GM21381 (cell line): ENCODE measurements around the gene SARM1.
A peak's percentile ranks its signal among the peaks of the same experiment; 100 is the strongest.

ENCODE experiments used
- ATAC-seq: cut with Tn5 transposase; IDR thresholded peaks from one replicate; pipeline ENCODE4 v1.9.1; 2021; ENCODE audit warnings: mild to moderate bottlenecking, moderate library complexity; ENCODE audit not compliant: unreplicated experiment

The SARM1 gene

DNA sequence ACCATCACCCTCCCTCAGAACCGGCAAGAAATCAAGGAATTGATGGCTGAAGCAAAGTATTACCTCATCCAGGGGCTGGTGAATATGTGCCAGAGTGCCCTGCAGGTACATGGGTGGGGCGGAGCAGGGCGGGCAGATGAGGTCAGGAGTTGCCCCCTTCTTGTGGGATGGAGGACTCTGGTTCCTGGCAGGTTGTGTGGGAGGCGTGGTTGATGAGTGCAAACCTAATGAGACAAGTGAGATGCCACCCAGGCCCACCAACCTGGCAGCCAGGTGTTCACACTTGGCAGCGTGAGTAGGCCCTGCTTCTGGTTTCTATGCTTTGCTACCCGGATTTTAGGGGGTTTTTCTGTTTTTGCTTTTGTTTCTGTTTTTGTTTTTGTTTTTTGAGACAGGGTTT lies 31.1 kb upstream of the SARM1 start:
- no peak for ATAC-seq

DNA sequence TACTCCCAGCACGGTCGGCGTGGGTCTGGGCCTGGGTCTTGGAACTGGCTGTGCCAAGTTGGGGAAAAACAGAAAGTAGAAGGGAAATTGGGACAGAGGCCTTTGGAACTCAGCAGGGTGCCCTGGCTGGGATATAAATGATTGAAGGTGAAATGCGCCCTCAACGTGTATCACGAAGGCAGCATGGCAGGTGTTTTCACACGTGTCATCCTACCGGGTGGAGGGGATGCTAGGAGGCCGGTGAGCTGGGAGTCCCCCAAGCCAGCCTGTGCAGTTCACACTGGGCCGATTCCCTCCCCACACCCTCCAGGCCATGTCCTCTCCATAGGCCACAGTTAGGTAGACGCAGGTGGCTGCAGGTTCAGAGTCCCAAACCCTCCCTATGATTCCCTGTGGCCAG lies 30.0 kb upstream of the SARM1 start:
- no peak for ATAC-seq

DNA sequence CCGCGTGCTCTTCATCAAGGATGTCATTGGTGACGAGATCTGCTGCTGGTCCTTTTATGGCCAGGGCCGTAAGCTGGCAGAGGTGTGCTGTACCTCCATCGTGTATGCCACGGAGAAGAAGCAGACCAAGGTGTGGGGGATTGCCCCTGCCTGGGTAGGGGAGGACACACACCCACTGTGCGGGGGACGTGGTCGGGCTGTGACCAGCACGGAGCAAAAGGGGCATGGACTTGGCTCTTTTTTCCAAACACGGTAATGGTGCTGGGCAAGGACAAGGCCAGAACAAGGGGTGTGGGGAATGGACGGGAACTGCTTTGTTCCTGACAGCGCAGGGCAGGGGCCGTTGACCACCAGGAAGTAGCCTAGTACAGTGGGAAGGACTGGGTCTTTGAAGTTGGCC lies 29.2 kb upstream of the SARM1 start:
- ATAC-seq, result no peak

DNA sequence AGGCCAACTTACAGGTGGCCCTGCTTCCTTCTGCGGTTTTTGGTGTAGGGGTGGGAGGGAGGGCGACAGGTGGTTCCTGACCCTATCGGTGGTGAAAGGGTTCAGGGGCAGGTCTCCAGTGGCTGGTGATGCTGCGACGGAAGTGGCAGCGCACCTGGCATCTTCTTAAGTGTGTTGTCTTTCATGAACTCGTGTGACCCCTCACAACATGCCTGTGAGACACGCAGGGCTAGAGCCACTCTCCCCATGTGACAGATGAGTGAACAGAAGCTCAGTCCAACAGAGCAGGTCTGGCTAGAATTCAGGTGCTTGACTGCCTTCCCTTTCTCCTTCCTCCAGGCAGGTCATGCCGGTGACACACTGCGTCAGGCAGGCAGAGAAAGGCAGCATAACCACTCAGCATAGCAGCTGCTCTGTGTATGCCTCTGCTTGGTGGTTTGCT lies 28.0 kb upstream of the SARM1 start:
- ATAC-seq, result no peak

DNA sequence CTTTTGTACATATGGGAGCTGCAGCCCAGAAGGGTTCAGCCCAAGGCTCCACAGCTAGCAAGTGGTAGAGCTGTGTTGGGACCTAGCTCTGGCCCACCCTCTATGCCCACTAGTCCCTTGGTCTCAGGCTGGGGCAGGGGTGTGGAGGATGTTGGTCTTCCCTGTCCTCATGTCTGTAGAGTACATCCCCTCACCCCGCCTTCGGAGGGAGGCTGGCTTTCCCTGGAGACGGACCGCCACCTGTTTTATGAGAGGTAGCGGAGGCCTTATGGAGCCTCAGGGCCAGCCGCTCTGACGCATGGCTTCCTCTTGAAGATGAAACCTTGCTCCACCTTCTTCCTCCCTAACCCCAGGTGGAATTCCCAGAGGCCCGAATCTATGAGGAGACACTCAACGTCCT lies 27.5 kb upstream of the SARM1 start:
- no peak for ATAC-seq

DNA sequence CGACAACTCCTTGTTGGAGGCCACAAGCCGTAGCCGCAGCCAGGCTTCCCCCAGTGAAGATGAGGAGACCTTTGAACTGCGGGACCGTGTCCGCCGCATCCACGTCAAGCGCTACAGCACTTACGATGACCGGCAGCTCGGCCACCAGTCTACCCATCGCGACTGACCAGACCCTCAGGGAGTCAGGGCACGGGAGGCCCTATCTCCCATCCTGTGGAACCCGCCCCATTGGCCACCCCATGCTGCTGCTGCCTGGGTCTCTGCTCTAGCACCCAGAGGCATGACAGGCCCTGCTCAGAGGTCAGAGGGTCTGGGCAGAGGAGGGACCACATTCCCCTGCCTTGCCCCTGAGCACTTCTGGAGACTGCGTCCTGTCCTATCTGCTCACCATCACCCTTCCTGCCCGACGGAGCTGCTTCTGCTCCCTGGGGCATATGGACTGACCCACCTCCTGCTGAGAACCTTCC lies 27.0 kb upstream of the SARM1 start:
- ATAC-seq, result no peak

DNA sequence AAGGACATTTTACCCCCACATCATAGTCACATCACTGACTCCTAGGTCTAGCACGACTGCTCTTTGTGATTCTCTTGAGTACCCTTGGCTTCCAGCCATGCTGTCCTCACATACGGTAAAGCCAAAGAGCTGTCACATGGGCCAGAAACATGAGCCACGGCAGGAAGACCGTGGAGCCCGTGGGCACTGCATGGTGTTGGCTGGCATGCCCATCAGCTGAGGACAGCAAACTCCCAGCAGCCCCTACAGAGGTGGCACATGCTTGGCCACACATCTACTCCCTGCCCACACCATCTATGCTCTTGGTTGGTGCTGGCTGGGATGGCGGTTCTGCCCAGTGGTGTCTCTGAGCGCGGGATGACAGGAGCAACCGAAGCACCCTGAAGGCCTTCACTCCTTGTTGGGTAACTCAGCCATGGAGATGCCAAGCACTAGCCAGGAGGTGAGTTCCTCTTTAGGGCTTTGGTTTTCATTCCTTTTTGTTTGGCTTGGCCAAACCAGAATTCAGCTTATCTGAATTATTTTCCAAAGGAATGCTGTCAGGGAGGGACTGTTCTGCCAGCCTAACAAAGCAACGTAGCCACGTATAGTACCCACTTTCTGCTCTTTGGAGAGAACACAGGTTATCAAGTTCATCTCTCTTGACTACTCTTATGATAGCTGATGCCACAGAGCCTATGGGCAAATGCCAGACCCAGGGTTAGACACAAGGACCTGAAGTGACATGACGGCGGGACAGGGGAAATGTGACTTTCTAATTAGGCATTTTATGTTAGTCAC lies 25.9 kb upstream of the SARM1 start:
- ATAC-seq, result no peak

DNA sequence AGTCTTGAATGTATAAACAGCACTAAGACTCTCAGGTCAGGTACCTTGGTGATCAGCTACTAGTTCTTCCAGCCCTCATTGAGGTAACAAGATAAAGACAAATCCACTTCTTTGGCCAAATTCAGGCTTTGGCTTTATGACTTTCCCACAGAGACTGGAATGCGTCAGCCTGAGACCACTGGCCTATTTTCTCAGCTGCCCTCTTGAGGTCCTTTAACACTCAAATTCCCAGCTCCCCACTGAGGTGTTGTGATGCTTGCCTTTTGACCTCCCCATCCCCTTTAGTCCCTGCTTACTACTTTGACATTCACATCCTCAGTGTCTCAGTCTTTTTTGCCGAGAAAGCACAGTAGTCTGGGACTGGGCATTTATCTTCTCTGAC lies 25.3 kb upstream of the SARM1 start:
- ATAC-seq, result no peak

DNA sequence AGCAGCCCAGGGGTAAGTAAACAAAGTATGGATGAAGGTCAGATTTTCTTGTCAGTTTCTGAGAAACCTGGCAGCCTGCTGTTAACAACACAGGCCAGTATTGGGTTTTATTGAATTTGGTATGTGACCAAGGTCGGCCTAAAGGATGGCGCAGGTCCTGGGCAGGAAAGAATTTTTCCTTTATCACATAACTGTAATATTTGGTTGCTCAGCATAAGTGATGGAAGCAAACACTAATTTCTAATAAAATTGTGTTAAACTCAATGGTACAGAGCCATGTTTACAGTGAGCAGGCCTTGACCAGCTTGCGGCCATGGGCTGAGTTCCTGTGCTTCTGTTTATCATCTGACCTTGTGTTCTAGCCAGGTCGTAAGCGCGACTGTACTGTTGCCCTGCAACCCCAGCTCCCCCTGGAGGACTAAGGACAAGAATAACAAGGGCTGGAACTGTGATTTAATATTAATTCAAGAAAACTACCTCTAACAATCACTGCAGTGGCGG lies 24.7 kb upstream of the SARM1 start:
- ATAC-seq, result no peak

DNA sequence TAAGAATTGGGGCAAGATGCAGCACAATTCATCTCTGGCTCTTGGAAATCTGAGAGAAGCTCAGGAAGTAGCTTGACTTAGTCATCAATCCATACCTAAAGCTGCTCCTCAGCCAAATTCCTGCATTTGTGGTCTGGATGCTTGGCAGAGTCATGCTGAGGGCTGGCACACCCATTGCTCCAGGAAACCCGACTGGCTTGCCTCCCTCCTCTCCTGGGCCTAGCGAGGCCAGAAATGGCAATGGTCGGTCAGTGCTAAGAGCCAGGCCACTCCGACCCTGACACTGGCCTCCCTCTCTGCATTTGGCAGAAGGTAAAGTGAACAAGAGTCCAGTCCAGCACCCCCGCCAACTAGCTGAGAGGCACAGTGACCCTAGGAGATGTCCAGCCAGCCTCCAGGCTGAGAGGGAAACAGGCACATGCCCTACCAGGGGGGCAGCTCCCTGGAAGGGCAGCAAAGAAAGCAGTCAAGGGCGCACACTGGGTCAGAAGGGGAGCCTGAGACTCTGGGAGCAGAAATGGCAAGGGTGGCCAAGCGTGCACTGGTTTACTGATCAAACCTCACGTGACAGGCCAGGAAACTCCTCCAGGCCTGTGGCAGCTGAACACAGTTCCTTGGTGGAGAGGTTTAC lies 24.1 kb upstream of the SARM1 start:
- no peak for ATAC-seq

DNA sequence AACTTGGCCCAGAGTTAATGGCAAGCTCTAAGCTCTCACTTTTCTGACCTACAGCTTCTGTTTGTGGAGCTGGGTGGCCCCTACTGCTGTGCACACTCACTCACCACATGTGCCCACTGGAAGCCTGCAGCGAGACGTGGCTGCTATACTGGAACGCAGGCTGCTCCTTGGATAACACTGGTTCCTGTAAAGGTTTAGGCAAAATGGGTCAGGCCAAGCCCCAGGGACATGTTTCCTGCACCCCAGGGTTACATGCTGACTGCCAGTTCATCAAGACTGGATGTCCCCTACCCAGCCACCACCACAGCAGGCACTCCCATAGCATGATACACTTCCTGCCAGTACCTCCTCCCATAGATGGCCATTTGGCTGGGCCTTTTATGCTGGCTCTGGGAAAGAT lies 22.5 kb upstream of the SARM1 start:
- ATAC-seq, result no peak

DNA sequence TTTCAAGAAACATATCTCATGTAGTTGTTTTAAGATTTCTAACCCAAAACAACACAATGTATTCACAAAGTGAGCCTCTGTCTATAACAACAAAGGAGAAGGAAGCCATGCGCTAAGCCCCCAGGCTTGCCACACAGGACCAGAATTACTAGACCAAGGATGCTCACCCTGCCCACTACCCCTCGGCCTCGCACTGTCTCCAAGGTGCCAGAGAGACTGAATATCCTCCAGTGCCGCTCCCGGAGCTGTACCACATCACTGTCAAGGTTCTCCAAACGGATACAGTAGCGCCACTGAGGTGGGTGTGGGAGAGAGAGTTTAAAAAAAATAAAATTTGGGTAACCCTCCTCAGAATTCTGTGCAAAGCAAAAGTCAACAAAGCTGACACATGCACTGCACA lies 21.2 kb upstream of the SARM1 start:
- ATAC-seq, result no peak

DNA sequence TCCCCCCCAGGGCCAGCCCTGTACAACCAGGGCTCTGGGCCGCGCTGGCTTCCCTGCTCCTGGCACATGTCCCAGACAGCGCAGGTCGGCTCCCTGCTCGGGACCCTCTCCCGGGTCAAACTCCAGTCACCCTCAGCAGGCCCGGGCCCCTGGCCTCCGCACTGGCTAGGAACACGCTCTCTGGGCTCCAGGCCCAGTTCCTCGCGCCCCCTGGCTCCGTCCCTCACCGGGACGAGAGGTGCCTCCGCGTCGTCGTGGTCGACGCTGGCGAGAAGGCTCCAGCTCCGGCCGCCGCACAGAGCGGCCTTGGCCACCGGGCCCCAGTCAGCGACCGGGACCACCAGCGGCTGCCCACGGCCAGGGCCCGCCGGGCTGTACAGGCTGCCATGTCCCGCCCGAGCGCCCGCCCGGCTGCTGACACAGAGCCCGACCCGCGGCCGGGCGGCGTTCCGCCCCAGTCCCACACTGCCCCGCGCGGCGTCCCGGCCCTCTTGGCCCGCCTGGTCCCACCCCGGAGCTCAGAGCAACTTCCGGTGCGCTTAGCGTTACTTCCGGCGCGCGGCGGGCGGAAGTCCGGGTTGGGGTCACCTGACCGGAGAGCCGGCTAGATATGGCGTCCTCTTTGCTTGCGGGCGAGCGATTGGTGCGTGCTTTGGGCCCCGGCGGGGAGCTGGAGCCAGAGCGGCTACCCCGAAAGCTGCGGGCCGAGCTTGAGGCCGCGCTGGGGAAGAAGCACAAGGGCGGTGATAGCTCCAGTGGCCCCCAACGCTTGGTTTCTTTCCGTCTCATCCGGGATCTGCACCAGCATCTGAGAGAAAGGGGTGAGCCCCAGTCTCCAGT lies 14.2 kb upstream of the SARM1 start, which contains the start of gene POLDIP2:
POLDIP2 (minus strand) TSS at position 467 of the 840 bp plus-strand sequence; CDS start at position 388, 79 bp downstream.
- ATAC-seq, result peak; percentile 97

DNA sequence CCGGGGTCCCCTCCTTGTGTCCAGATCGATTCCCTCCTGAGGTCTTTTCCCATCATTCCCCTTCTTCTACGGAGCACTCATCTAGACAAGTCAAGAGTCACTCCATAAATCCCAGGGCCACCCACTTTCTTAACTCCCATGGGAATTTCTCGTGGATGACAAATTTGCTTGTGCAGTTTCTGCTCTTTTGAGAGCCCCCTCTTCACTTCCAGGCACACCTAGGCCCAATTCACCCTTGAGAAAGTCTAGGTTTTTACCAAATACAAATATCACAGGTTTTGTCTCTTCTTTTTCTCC lies 13.6 kb upstream of the SARM1 start:
- no peak for ATAC-seq

DNA sequence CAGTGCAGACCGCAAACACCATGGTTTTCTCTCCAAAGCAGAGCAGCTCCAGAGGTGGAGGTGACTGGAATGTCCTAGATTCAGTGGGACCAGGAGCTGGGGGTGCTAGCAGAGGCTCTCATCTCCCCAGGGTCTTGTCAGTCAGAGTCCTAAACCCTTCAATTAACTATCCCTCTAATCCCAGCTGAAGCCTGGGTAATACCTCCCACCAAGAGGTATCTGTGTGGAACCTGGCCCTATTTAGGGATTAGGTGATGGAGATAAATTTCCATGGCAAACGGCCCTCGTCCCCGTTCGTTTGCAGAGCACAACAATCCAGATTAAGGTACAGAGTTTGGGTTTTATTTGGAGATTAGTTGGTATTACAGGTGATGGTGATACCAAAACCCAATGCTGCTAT lies 8.3 kb upstream of the SARM1 start:
- no peak for ATAC-seq

DNA sequence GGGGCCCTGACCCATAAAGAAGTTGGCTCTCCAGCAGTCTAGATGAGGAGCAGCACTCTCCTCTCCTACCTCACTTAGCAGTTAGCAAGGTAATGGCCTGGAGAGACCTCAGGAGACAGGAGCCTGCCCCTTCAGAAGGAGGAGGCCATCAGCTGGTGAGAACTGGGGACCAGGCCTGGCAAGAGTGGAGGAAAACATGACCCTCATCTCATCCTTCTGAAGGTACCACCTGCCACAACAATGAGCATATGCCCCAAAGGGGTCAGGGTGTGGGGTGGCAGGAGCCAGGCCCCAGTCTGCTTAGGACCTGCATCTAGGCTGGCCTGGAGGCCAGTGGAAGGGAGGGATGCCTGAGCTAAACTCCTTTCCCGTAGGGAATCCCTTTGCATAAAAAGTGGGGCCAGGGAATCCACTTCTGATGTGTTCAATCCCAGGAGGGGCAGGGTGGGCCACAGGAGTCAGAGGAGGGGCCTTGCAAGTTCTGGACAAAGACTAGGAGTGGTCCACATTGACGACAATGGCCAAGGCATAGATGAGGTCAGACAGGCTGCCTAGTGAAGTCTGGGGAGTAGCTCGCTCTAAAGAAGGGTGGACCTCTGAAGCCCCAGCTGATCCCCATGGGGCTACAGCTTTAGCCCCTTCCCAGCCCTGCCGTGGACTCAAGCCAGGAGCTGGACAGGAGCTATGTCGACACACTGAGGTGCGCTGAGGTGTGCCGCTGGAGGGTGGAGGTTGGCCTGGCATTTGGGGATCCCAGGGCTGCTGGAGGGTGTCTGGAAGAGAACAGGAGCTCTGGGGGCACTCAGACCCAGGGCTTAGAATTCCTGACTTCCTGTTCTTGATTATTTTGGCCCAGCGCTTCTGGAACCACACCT lies 7.5 kb upstream of the SARM1 start:
- ATAC-seq, result no peak

DNA sequence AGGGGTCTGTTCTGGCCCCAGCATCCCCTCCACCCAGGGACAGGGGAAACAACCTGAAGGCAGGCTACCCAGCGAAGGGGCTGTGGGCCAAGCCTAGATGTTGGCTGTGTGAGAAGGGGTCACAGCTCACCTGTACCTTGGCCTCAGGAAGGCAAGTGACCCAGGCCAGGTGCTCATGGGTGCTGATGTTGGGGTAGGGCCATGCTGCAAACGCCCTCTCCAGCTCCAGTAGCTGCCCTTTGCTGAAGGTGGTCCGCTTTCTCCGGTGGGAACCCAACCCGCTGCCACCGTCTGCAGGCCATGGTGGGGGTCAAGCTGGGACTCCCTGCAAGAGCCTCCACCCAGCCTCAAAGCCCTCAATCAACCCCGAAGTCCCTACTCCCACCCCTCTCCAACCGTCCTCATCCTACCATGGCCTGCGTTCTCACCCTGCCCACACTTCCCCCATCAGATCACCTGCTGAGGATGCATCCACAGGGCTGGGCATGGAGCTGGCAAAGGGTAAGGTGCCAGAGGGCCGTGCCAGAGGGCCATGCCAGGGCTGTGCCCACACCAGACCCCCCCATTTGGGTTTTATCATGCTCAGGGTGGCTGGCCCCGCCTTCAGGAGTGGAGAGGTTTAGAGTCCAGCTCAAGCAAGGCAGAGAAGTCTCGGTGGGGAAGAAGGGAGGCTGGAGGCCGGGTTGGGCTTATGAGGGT lies 6.7 kb upstream of the SARM1 start, which contains the start of gene SEBOX:
SEBOX (minus strand) TSS at position 535 of the 699 bp plus-strand sequence; CDS start at position 487, 48 bp downstream.
- ATAC-seq, result no peak

DNA sequence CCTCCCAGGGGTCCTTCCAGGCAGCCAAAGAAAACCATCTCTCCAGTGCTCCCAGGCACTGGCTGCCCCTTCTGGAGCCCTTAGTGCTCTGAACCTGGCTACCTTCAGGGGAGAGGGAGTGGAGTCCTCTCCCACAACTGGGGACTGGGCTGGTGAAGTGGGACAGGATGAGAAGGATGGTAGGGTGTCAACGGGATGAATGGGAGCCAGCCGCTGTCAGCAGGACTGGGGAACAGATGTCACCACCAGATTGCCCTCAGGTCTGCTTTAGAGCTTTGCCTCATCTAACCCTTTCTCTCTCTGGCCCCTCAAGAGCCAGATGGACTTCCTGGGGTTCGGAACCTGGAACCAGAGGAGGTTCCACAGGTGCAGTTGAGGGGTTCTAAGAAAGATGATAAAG lies 6.0 kb upstream of the SARM1 start:
- ATAC-seq, result no peak

DNA sequence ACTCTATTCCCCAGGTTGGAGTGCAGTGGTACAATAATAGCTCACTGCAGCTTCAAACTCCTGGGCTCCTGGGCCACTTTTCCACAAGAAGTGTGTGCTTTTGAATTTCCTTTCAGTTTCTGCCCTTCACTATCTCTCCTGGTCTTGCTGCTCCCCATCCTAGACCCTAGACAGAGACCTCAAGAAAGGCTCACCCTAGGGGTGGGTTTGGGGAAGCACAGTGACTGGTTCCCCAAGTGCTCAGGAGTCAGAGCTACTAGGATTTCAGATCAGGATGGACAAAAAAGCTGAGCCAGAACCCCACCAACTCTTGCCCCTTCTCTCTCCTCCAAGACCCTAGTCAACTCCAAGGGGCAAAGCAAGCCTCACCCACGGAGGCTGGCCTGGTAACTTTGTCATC lies 4.9 kb upstream of the SARM1 start:
- ATAC-seq, result no peak
